HG02938 (cell line): ENCODE data around the gene LMF2.

Experiments used
- ATAC-seq: cut with Tn5 transposase; IDR thresholded peaks from one replicate; pipeline ENCODE4 v1.9.1; 2021; ENCODE audit warnings: mild to moderate bottlenecking, moderate library complexity; ENCODE audit not compliant: unreplicated experiment

LMF2 gene

DNA sequence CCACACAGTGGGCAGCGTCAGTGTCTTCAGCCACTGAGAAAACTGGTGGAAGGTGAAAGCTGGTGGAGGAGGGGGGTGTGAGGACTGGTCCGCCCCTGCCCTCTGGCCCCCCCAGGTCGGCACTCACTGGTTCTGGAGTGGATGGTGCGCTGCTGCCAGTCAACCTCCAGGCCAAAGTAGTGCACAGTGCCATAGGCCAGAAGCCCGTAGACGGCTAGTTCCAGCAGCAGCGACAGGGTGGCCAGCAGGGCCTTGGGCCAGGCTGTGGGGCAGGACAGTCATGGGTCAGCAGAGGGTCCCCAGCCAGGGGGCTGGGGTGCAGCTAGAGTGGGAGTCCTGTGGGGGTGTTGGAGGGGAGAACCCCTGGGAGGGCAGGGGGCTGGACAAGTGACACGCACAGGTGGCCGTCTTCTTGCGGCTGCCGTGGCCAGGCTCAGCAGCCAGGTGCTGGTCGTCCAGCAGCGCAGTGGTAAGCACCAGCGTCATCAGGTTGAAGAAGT lies 2.2 kb downstream of the LMF2 start:
- no peak for ATAC-seq

DNA sequence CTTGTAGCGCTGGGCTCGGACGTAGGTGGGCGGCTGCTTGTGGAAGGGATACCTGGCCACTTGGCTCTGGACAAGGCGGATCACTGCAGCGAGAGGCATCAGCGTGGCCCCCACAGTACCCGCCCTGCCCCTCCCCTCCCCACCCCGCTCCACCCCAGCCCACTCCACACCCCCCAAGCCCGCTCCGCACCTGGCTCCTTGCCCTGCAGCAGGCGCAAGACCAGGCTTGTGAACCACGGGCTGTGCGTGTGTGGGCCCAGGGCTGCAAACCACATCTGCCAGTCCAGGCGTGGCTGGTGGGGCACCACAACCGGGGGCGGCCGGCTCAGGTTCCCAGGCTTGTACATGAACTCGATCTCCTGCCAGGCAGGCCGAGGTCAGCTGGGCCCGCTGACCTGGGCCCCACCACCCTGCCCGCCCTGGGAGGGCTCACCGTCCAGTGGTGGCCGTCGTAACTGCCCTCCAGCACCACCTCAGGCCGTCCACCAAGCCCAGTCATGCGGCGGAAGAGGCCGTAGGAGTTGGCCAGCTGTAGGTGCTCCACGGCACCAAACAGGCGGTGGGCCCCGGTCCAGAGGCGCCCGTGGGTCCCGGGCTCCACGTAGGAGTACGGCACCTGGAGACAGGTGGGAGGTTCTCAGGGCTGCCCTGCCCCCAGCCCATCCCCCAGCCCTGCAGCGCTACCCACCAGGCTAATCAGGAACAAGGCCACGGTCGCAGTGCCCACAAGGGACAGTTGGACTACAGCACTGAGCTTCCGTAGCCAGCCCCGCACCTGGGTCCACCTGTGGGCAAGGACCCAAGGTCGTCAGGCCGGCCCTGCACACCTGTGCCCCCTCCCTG lies 2.9 kb downstream of the LMF2 start:
- no peak for ATAC-seq

DNA sequence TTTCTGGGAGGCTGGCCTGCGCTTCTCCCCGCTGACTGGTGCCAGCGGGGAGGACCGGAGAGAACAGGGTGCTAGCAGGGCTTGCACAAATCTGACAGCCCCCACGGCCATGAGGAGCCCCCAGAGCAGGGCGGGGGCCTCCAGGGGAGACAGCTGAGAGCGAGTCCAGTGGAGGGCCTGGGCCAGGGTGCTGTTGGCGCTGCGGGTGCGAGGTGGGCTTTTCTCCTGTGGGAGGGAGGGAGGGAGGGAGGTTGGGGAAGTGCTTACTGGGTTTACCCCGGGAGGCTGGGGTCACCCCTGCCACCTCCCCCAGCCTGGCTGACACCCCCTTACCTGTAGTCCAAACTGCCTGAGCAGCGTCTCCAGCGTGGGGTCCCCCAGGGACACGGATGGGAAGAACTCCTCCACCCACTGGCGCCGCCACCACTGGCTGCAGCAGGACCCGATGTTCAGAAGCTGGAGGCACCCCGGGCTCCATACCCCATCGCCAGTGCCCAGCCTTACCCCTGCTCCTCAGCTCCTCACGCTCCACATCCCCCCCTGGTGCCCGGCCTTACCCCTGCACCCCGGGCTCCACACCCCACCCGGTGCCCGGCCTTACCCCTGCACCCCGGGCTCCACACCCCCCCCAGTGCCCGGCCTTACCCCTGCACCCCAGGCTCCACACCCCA lies 3.9 kb downstream of the LMF2 start:
- ATAC-seq = no peak

DNA sequence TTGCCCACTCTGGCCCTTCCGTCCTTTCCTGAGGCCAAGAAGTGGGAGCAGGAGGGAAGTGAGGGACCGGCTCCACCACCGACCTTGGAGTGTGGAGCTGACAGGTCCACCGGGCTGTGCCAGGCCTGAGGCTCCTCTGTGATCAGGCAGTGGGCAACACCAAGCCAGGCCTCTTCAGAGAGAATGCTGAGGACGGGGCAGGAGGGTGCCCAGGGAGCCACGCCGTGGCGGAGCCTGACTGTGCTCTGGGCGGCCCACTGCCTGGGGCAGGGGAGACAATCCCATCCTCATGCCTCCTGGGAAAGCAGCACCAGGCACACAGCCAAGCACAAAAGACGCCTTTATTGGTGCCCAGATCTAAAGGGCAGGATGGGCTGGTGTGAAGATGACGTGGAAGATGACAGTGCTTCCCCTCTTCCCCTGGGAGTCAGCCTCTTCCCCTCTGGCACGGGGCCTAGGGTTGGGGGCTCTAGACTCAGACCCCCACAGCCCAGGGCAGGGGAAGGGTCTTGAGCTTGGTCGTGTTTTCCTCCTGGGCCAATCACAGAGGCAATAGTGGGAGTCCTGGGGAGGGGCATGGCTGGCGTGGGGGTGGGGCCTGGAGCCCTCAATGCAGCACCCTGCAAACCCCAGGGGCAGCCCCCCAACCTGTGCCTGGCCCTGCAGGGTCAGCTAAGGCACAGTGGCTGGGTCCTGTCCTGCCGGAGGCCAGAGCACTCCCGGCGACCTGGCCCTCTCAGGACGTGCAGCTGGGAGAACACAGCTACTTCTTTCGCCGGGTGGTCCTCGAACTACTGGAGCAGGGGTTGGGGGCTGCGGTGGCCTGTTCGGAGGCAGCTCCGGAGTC lies 4.7 kb downstream of the LMF2 start:
- no peak for ATAC-seq

DNA sequence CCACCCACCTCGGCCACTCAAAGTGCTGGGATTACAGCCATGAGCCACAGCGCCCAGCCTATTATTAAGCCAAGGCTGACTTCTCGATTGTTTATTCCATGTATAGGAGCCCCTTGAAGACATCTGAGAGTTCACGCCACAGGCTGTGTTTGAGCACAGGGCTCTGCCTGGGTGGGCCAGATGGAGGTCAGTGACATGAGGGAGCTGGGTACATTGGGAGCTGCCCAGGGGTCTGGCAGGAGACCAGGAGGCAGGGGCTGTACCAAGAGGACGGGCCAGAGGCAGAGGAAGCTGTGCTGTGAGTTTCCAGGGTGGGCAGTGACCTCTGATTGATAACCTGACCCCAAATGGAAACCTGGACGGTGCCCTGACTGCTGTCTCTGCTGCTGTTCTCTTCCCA lies 5.4 kb downstream of the LMF2 start:
- no peak for ATAC-seq

DNA sequence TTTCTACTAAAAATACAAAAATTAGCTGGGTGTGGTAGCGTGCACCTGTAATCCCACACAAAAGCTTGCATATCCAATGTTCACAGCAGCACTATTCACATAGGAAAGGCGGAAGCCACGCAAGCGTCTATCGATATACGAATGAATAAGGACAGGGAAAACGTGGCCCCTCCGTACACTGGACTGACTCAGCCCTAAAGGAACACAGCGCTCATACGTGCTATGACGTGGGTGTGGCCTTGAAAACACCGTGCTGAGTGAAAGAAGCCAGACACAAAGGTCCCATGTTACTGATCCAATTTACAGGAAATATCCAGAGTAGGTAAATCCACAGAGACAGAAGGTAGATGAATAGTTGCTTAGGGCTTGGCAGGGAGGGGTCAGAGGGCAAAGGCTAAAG lies 7.0 kb downstream of the LMF2 start:
- ATAC-seq = no peak

DNA sequence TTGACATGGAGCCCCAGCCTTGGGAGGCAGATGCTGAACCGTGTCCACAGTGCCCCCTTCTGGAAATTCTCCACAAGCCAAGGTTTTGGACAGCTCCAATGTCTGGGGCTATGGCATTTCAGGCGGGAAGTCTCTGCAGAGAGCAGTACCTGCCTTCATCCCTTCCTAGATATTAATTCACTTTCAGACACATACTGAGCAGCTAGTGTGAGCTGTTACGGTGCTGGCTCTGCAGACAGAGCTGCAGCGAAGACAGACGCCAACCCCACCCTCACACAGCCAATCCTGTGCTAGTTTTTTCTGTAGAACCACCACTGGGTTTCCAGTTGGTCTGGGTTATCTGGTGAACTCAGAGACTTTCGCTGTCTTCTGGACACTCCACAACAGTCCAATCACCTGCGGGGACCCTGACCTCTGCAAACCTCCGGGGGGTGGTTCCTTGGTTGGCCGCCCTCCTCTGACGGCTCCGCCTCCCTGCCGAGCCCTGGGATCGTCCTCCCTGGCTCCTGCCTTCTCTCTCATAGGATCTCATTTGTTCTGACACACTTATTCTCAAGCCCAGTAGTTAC lies 9.1 kb downstream of the LMF2 start:
- no peak for ATAC-seq

DNA sequence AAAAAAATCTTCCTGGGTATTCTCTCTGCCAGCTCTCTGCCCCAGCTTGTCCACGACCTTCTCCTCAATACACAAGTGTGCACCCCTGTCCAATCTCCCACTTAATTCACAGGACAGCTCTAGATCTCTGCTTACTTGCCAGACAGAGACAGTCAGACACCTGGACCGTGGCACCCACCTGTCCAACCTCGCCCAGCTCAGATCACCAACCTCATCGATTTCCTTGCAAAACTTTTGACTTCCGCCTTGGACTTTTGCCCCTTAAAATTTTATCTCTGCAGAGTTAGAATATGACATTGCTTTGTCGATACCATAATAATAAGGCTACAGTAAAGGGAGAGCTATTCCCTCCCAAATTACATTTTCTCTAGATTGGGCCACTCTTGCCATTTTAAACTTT lies 10.4 kb downstream of the LMF2 start:
- ATAC-seq = no peak

DNA sequence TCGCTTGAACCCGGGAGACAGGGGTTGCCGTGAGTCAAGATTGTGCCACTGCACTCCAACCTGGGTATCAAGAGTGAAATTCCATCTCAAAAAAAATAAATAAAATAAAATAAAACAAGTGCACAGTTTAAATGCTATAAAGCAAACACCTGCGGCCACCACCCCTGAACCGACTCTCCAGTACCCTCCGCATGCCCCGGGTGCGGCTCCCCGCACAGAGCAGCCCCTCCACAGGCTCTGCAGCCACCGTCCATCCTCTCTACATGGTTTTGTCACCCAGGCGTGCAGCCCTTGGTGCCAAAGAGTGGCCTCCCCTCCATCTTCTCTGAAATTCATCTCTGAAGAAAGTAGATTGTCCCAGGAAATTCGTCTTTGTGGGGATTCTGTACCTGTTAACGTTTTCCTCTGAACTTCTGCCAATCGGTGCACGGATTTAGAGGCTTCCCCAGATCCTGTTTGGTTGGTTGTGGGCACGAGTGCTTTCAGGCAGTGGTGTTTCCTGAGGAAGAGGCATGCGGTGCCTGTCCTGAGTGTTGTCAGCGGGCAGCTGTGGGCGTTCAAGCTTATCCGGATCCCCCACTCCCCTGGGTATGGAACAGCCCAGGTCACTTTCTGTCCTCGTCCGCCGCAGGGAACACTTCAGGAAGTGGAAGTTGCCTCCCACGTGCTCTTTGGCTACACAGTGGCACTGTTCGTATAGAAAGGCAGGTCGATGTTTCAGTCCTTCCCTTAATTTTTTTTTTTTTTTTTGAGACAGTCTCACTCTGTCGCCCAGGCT lies 16.8 kb downstream of the LMF2 start:
- ATAC-seq = no peak

DNA sequence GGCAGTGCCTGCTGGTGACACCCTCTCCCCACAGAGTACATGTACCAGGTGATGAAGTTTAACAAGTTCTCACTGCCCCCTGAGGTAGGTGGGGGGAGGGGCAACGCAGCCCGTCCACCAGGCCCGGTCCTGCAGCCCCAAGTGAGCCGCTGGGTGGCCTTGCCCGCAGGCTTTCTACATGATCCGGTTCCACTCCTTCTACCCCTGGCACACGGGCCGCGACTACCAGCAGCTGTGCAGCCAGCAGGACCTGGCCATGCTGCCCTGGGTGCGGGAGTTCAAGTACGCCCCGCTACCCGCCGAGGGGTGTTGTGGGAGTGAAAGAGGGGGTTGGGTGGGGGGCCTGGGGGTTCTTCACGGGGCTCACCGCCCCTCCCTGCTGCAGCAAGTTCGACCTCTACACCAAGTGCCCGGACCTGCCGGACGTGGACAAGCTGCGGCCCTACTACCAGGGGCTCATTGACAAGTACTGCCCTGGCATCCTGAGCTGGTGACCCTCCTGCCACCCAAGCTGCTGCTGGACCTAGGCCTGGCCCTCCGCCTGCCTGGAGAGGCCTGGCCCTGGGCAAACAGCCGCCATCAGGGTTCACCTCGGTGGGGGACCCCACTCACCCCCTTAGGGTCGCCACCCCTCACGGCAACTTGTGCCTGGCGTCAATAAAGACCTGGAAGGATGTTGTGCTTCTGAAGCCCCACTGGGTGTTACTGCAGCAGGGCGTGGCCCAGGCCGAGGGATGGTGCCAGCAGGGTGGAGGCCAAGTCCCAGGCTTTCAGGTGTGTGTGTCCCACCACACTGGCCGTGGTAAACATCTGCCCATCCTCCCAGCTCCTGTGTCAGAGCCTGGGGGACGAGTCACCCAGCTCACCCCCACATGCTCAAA lies 17.9 kb downstream of the LMF2 start:
- ATAC-seq = no peak

DNA sequence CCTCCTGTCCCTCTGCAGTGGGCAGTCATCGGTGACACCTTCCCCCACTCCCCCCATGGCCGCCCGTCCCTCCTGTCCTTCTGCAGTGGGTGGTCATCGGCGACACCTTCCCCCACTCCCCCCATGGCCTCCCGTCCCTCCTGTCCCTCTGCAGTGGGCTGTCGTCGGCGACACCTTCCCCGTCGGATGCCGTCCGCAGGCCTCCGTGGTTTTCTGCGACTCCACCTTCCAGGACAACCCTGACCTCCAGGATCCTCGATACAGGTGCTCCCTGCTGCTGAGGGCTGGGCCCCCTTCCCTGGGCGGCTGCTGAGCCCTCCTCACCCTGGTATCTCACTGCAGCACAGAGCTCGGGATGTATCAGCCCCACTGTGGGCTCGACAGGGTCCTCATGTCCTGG lies 18.6 kb downstream of the LMF2 start:
- ATAC-seq = no peak

DNA sequence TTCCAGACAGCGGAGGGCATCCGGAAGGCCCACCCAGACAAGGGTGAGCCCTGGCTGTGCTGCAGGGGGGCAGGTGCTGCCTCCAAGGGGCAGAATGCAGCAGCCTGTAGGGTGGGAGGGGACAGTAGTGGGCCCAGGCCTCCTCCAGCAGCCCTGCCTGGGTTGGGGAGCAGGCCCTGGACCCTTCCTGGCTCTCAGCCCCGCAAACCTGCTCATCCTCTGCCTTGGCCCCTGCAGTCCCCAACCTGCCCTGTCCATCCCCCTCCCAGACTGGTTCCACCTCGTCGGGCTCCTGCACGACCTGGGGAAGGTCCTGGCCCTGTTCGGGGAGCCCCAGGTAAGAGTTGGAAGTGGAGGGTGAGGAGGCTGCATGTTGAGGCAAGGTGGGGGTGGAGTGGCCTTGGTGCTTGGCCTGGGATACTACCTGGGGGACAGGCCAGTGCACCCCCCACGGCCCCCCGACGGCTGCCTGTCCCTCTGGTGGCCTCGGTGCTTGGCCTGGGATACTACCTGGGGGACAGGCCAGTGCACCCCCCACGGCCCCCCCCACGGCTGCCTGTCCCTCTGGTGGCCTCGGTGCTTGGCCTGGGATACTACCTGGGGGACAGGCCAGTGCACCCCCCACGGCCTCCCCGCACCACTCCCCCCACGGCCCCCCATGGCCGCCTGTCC lies 19.4 kb downstream of the LMF2 start:
- no peak for ATAC-seq

DNA sequence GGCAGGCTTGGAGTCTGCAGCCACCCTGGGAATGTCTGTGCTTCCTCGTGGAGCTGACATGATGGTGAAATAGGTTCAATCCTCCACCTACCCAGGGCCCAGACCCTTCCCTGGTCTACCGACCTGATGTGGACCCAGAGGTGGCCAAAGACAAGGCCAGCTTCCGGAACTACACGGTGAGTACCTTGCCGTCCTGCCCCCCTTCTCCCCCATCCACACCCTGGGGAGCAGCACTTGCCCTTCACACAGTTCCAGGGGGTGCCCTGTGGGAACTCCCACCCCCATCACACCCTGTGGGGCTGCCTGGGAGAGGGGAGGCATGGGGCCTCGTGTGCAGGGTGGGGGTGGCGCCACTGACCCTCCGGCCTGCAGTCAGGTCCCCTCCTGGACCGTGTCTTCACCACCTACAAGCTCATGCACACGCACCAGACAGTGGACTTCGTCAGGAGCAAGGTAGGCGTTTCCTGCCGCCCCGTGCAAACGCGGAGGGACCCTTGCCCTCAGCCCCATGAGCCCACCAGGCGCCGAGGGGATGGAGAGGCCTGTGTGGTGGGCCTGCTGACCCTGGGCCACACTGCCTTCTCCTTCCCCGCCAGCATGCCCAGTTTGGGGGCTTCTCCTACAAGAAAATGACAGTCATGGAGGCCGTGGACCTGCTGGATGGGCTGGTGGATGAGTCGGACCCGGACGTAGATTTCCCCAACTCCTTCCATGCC lies 20.1 kb downstream of the LMF2 start:
- ATAC-seq = no peak

DNA sequence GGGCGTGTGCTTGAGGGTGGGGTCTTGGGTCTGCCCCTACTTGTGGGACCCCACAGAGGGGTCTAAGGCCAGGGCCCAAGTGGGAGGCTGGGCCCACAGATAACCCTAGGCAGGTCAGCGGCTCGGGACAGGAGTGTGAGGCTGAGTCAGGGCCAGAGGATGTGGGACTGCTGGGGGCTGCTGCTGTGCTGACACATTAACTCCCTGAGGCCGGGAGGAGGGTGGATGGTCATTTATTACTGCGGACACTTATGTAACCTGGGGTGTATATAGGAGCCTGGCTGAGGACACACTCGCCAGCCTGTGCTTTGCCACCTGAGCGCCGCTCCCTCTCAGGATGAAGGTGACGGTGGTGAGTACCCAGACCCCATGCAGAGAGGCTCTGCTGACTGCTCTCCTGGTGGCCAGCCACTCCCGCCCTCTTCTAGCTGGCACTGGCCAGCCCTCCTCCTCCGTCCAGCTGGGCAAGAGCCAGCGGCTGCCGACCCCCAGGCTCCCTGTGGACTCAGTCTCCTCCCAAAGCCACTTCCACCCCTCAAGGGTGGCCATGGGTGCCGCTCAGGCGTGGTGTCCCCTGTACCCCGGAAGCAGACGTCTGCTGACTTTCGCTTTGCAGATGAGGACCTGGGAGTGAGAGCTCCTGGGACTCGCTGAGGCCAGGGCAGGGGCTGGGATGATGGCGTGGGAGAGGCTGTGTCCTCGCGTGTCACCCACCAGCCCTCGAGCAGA lies 20.8 kb downstream of the LMF2 start, which contains the start of gene MIOX:
Gene MIOX (plus strand): TSS at position 299 of the 729 bp plus-strand sequence. CDS start 39 bp downstream, at position 338.
- ATAC-seq = no peak

DNA sequence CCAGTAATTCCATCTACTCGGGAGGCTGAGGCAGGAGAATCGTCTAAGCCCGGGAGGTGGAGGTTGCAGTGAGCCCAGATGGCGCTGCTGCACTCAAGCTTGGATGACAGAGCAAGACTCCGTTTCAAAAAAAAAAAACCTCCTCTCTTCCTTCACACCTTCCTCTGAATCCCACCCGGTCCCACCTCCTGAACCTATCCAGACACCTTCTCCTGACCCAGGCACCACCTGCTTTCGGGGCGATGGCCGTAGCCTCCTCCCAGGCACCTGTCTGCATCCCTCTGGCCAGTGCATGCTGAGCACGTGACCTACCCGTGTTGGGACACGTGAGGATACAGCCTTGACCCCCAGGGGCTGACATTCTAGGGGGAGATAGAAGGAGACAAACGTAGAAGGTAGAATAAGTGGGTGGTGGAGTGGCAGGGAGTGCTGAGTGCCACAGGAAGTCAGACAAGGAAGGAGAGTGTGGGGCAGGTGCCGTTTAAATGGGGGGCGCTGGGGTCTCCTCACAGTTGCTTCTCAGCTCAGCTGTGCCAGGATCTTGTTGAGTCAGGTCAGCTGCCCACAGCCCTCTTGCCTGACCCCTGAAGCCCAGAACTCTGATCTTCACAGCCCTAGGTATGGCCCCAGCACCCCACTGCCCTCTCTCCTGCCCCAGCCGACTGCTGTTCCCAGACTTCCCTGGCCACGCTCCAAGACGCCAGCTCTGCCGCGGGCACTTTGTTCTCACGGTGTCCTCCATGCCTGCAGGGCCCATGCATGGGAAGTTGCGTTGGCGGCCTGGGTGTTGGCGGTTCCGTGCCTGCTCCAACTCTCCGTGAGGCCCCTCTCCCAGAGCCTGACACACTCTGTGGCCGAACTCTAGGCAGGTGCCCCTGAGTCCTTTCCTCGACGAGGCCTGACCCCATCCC lies 22.0 kb downstream of the LMF2 start:
- ATAC-seq = no peak
